NCI-H1930 (cell line): ENCODE results near the gene CHTF18.
"Not testable (repeated sequence)": the region's sequence is repeated elsewhere in the genome, so short reads cannot be mapped to it uniquely, and the experiment has no call there.

Source experiments
- DNase-seq, 2 experiments: peaks; one replicate each; lab custom pipeline; 2025; lab: John Stamatoyannopoulos, UW

Gene CHTF18

GRCh38 chr16:808085-808386 is 19.6 kb downstream of the CHTF18 start:
- no peak for DNase-seq

GRCh38 chr16:813204-813915 is 24.9 kb downstream of the CHTF18 start:
- DNase-seq, result peak; percentile 29 to 51

- no peak for DNase-seq
Measured at GRCh38 chr16:813916-814412, 25.5 kb downstream of the CHTF18 start.

GRCh38 chr16:814974-815373 is 26.6 kb downstream of the CHTF18 start:
- DNase-seq, result no peak

- DNase-seq, result no peak
Measured at GRCh38 chr16:815861-816260, 27.4 kb downstream of the CHTF18 start.

- DNase-seq, result peak in 1 of 2 experiments; percentile 60
Measured at GRCh38 chr16:817001-817906, 28.8 kb downstream of the CHTF18 start.

GRCh38 chr16:818132-818531 is 29.7 kb downstream of the CHTF18 start:
- no peak for DNase-seq

GRCh38 chr16:818592-818991 is 30.2 kb downstream of the CHTF18 start:
- no peak for DNase-seq

- no peak for DNase-seq
Measured at GRCh38 chr16:819336-820043, 31.1 kb downstream of the CHTF18 start.

- DNase-seq, result not testable (repeated sequence)
Measured at GRCh38 chr16:820044-820408, 31.6 kb downstream of the CHTF18 start.

- DNase-seq, result no peak
Measured at GRCh38 chr16:820748-821147, 32.3 kb downstream of the CHTF18 start.

GRCh38 chr16:821751-822150 is 33.3 kb downstream of the CHTF18 start:
- DNase-seq, result no peak

- no peak for DNase-seq
Measured at GRCh38 chr16:822174-822908, 33.9 kb downstream of the CHTF18 start.

GRCh38 chr16:822909-823297 is 34.5 kb downstream of the CHTF18 start:
- DNase-seq, result no peak

- no peak for DNase-seq
Measured at GRCh38 chr16:824194-824593, 35.8 kb downstream of the CHTF18 start.

- no peak for DNase-seq
Measured at GRCh38 chr16:824601-825000, 36.2 kb downstream of the CHTF18 start.

GRCh38 chr16:825341-826061 is 37.1 kb downstream of the CHTF18 start:
- no peak for DNase-seq

- DNase-seq, result no peak
Measured at GRCh38 chr16:827513-827912, 39.1 kb downstream of the CHTF18 start.

GRCh38 chr16:828891-829290 is 40.5 kb downstream of the CHTF18 start:
- no peak for DNase-seq

- DNase-seq, result no peak
Measured at GRCh38 chr16:830107-830870, 41.9 kb downstream of the CHTF18 start.
